Measurements from ENCODE around the gene MBD1.
"Not testable (repeated sequence)": the region's sequence is repeated elsewhere in the genome, so short reads cannot be mapped to it uniquely, and the experiment has no call there.

The MBD1 gene

GRCh38 chr18:50273203-50274043, 7.9 kb downstream of the MBD1 start:
- DNase-seq (ENCODE audit: low read depth in 2 of 2): no peak

- no peak for DNase-seq (ENCODE audit: low read depth in 2 of 2)
Observed at GRCh38 chr18:50272568-50272967, 8.8 kb downstream of the MBD1 start.

GRCh38 chr18:50268022-50268747, 13.1 kb downstream of the MBD1 start:
- DNase-seq (ENCODE audit: low read depth in 2 of 2): peak; percentile 63 to 64

- DNase-seq (ENCODE audit: low read depth in 2 of 2): peak; percentile 74 to 78
Observed at GRCh38 chr18:50266248-50266704, 15.0 kb downstream of the MBD1 start, which contains the start of gene CFAP53. Gene CFAP53, minus strand, starts transcription at chr18:50266495. Its CDS starts 91 bp downstream, at chr18:50266404.

- DNase-seq (ENCODE audit: low read depth in 2 of 2): no peak
Observed at GRCh38 chr18:50262977-50263376, 18.3 kb downstream of the MBD1 start.

- no peak for DNase-seq (ENCODE audit: low read depth in 2 of 2)
Observed at GRCh38 chr18:50250935-50251334, 30.4 kb downstream of the MBD1 start.

- no peak for DNase-seq (ENCODE audit: low read depth in 2 of 2)
Observed at GRCh38 chr18:50249576-50249975, 31.7 kb downstream of the MBD1 start.

GRCh38 chr18:50247561-50247960, 33.8 kb downstream of the MBD1 start:
- DNase-seq (ENCODE audit: low read depth in 2 of 2): no peak

GRCh38 chr18:50241768-50242167, 39.6 kb downstream of the MBD1 start:
- not testable (repeated sequence) for DNase-seq (ENCODE audit: low read depth in 2 of 2)

GRCh38 chr18:50240080-50240563, 41.2 kb downstream of the MBD1 start:
- DNase-seq (ENCODE audit: low read depth in 2 of 2): no peak

GRCh38 chr18:50232419-50232818, 48.9 kb downstream of the MBD1 start:
- no peak for DNase-seq (ENCODE audit: low read depth in 2 of 2)

- DNase-seq (ENCODE audit: low read depth in 2 of 2): no peak
Observed at GRCh38 chr18:50231621-50232020, 49.7 kb downstream of the MBD1 start.

GRCh38 chr18:50220249-50220648, 61.1 kb downstream of the MBD1 start:
- not testable (repeated sequence) for DNase-seq (ENCODE audit: low read depth in 2 of 2)

Measured in stimulated activated CD8-positive, alpha-beta memory T cell treated with anti-CD3 and anti-CD28 coated beads, Interleukin-15, amount 100 ng/mL, for 4 hours (primary cell).